ENCODE results near the gene ANKRD6. TPM values are rescaled to one million over a fixed set of nuclear protein-coding genes. Genes with fewer than 3 reads are reported as not detected.

The ANKRD6 gene
- total RNA-seq, 5 donors from 2014 or later (not counting 1 experiment from before 2014, with no cell fraction given), result 3.0 to 8.4 (median 5.3) TPM

DNA sequence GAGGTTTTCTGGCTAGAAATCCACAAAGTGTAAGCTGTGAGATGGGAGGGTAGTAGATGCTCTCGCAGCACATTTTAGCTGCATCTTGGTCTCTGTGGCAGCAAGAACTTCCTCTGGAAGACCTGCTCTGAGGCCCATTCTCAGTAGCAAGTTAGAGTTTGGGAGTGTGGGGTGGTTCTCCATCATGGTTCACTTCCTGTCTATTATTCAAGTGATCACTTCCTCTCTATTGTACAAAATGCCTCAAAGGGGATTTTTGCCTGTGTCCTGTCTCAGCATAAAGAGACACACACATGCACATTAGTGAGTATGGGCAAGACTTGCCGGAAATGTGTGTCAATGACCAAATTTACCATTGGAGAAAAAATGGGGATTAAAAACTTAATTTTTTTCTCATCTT lies 163.1 kb downstream of the ANKRD6 start:
- no peak overlapping the region for H3K27ac ChIP-seq (ENCODE audit: low read length)
- POLR2A ChIA-PET, result no interaction called here
- DNase-seq, result peak in 2 of 35 experiments; percentile 11 to 30

DNA sequence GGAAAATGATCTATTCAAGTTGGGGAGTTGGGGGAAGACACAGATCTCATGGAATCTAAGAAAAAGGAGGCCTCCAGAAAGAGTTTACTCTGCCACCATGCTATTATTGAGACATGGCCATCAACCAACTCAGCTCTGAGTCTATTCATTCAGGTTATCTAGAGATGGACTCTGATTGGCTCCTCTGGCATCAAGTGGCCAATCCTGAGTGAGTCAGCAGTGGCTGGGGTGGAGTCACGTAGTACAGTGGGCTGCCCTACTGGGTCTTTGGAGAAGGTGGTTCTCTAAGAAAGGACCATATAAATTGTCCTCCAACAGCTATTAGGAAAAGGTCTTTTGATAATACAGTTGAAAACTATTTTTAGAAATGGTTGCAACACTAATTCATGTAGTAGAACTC lies 163.5 kb downstream of the ANKRD6 start:
- ATAC-seq (replicated peaks in 1 of 4) (no peak), DNase-seq (no peak)
- no peaks in the 10 kb centered on the region for H3K9me3 ChIP-seq
- ChIA-PET POLR2A (no interaction called here), CTCF (interaction anchor here in 1 of 2 donors (1.1 kb wide), 1 partner anchor 239 kb away, joined by 3 read pairs; no protein-coding TSS in a partner anchor)
- peaks cover 0 to 5% of the 10 kb centered on the region in 2 experiments for H3K4me1 ChIP-seq (ENCODE audit: control insufficient read depth in 1 of 2, extremely low read depth in 1 of 2, insufficient read depth in 2 of 2, low read length in 2 of 2)
- peaks cover 14 to 24% (median 22%) of the 10 kb centered on the region in 3 donors for H3K4me1 Mint-ChIP-seq
- no peaks in the 10 kb centered on the region for H3K36me3 ChIP-seq (ENCODE audit: control insufficient read depth in 2 of 2, extremely low read depth in 1 of 2, insufficient read depth in 1 of 2, low read length in 1 of 2)
- no CpG with 5 or more reads among the region's 1 CpG for WGBS (ENCODE audit: insufficient coverage)
- no peaks in the 10 kb centered on the region for H3K27me3 Mint-ChIP-seq
- H3K27ac ChIP-seq (ENCODE audit: low read length), result no peak overlapping the region
- peak overlapping the region; percentile 66 to 83 for H3K27ac Mint-ChIP-seq
- H3K4me3 ChIP-seq (ENCODE audit: control insufficient read depth in 1 of 2, extremely low read depth in 1 of 2, low read length in 1 of 2), result no peak overlapping the region
- H3K27me3 ChIP-seq (replicated peaks in 1 of 2; ENCODE audit: control insufficient read depth in 2 of 2, extremely low read depth in 1 of 2, insufficient read depth in 2 of 2, low read length in 1 of 2), result no peaks in the 10 kb centered on the region
- H3K9me3 Mint-ChIP-seq, result peaks cover 0 to 4% (median 3%) of the 10 kb centered on the region in 3 donors
- H3K36me3 Mint-ChIP-seq, result peaks cover 9% of the 10 kb centered on the region
- H3K4me3 Mint-ChIP-seq, result no peak overlapping the region

More for the DNA sequence above, 163.1 kb downstream of the ANKRD6 start:
- Histone ChIP-seq H3K36me3 (ENCODE audit: control insufficient read depth in 2 of 2, extremely low read depth in 1 of 2, insufficient read depth in 1 of 2, low read length in 1 of 2) (no peaks in the 10 kb centered on the region), H3K4me1 (ENCODE audit: control insufficient read depth in 1 of 2, extremely low read depth in 1 of 2, insufficient read depth in 2 of 2, low read length in 2 of 2) (peaks cover 0 to 5% of the 10 kb centered on the region in 2 experiments), H3K4me3 (ENCODE audit: control insufficient read depth in 1 of 2, extremely low read depth in 1 of 2, low read length in 1 of 2) (no peak overlapping the region), H3K9me3 (no peaks in the 10 kb centered on the region), H3K27me3 (replicated peaks in 1 of 2; ENCODE audit: control insufficient read depth in 2 of 2, extremely low read depth in 1 of 2, insufficient read depth in 2 of 2, low read length in 1 of 2) (no peaks in the 10 kb centered on the region)
- ATAC-seq (replicated peaks in 1 of 4), result peak in 3 of 4 experiments; percentile 40 to 84 (median 65)
- Mint-ChIP-seq H3K4me1 (peaks cover 14 to 24% (median 22%) of the 10 kb centered on the region in 3 donors), H3K9me3 (peaks cover 0 to 4% (median 3%) of the 10 kb centered on the region in 3 donors), H3K27ac (peak overlapping the region; percentile 66 to 83), H3K4me3 (no peak overlapping the region), H3K36me3 (peaks cover 9% of the 10 kb centered on the region), H3K27me3 (no peaks in the 10 kb centered on the region)
- 60% methylated on average over 1 of the region's 2 CpGs for WGBS (ENCODE audit: insufficient coverage)
- CTCF ChIA-PET, result interaction anchor here in 1 of 2 donors (1.1 kb wide), 1 partner anchor 238 kb away, joined by 3 read pairs; no protein-coding TSS in a partner anchor

DNA sequence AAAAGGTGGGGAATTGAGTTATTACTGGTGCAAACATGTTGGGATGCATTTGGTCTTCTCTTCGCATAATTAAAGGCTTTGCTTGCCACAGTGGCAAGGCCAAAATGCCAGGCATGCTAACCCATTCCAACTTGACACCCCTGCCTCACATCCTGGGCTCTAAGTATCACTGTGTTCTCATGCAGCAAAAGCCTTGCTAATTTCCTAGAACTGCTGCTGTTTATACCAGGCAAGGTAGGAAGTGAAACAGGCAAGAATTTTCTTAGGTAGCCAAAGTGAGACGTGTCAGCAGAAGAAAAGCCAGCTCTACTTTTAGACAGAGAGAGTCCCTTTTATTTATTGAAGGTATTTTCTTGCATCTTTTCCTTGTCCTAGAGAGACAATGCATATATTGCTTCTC lies 164.4 kb downstream of the ANKRD6 start:
- ChIA-PET POLR2A (no interaction called here), CTCF (no interaction called here)
- no CpG with 5 or more reads among the region's 2 CpGs for WGBS (ENCODE audit: insufficient coverage)
- Mint-ChIP-seq H3K4me3 (no peak overlapping the region), H3K27me3 (no peaks in the 10 kb centered on the region), H3K9me3 (peaks cover 0 to 4% (median 3%) of the 10 kb centered on the region in 3 donors), H3K36me3 (peaks cover 9% of the 10 kb centered on the region), H3K4me1 (peaks cover 14 to 24% (median 22%) of the 10 kb centered on the region in 3 donors), H3K27ac (no peak overlapping the region)
- Histone ChIP-seq H3K4me1 (ENCODE audit: control insufficient read depth in 1 of 2, extremely low read depth in 1 of 2, insufficient read depth in 2 of 2, low read length in 2 of 2) (peaks cover 0 to 5% of the 10 kb centered on the region in 2 experiments), H3K36me3 (ENCODE audit: control insufficient read depth in 2 of 2, extremely low read depth in 1 of 2, insufficient read depth in 1 of 2, low read length in 1 of 2) (no peaks in the 10 kb centered on the region), H3K4me3 (ENCODE audit: control insufficient read depth in 1 of 2, extremely low read depth in 1 of 2, low read length in 1 of 2) (no peak overlapping the region), H3K27me3 (replicated peaks in 1 of 2; ENCODE audit: control insufficient read depth in 2 of 2, extremely low read depth in 1 of 2, insufficient read depth in 2 of 2, low read length in 1 of 2) (no peaks in the 10 kb centered on the region), H3K9me3 (no peaks in the 10 kb centered on the region), H3K27ac (ENCODE audit: low read length) (no peak overlapping the region)
- DNase-seq, result no peak
- ATAC-seq (replicated peaks in 1 of 4), result no peak

DNA sequence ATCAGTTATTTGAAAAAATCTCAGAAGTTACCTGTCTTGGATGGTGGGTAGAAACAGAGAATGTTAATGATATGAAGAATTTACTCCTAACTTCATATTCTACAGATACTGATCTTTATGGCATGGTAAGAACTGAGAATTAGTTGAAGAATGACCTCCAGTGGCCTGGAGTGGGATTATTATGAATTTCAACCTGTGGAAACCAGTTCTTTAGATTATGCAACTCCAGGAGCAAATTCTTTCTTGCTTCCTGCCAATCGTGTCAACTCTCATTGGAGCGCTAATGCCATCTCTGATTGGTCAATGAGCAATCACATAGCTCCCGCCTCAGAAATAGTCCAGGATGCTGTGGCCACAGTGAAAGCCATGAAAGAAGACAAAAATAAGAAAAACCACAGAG lies 165.0 kb downstream of the ANKRD6 start:
- DNase-seq (no peak), ATAC-seq (replicated peaks in 1 of 4) (no peak)
- Mint-ChIP-seq H3K4me3 (no peak overlapping the region), H3K27ac (no peak overlapping the region), H3K9me3 (peaks cover 0 to 4% (median 3%) of the 10 kb centered on the region in 3 donors), H3K36me3 (peaks cover 9% of the 10 kb centered on the region), H3K4me1 (peaks cover 14 to 24% (median 22%) of the 10 kb centered on the region in 3 donors), H3K27me3 (no peaks in the 10 kb centered on the region)
- Histone ChIP-seq H3K4me3 (ENCODE audit: control insufficient read depth in 1 of 2, extremely low read depth in 1 of 2, low read length in 1 of 2) (no peak overlapping the region), H3K9me3 (no peaks in the 10 kb centered on the region), H3K27me3 (replicated peaks in 1 of 2; ENCODE audit: control insufficient read depth in 2 of 2, extremely low read depth in 1 of 2, insufficient read depth in 2 of 2, low read length in 1 of 2) (no peaks in the 10 kb centered on the region), H3K4me1 (ENCODE audit: control insufficient read depth in 1 of 2, extremely low read depth in 1 of 2, insufficient read depth in 2 of 2, low read length in 2 of 2) (peaks cover 0 to 5% of the 10 kb centered on the region in 2 experiments), H3K36me3 (ENCODE audit: control insufficient read depth in 2 of 2, extremely low read depth in 1 of 2, insufficient read depth in 1 of 2, low read length in 1 of 2) (no peaks in the 10 kb centered on the region), H3K27ac (ENCODE audit: low read length) (no peak overlapping the region)
- WGBS (ENCODE audit: insufficient coverage), result 40% methylated on average over 1 of the region's 3 CpGs
- POLR2A ChIA-PET, result no interaction called here
- CTCF ChIA-PET, result interaction anchor here in 1 of 2 donors (1.0 kb wide), 1 partner anchor 11 kb away, joined by 3 read pairs; no protein-coding TSS in a partner anchor

DNA sequence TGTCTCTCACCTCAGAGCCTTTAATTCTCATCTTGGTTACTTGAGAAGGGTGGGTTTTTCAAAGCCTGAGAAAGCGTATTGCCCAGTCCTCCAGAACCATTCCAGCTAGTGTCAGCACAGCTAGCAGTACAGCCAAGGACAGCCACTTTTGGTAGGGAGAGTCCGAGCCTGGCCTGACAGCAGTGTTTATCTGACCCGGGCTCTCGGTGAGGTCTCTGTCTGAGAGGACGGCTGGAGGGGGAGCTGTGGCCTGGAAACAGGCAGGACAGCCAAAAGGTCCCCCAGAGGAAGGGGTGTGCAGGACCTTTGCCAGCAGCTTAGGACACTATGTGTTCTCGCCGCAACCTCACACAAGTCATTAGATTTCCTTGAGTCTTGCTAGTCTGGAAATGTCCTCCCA lies 166.8 kb downstream of the ANKRD6 start:
- H3K4me3 Mint-ChIP-seq, result no peak overlapping the region
- CTCF ChIA-PET, result interaction anchor here (0.6 to 1.1 kb wide), 2 partner anchors 11 to 133 kb away, joined by 3 to 4 read pairs; no protein-coding TSS in a partner anchor
- no peak for ATAC-seq (replicated peaks in 1 of 4)

DNA sequence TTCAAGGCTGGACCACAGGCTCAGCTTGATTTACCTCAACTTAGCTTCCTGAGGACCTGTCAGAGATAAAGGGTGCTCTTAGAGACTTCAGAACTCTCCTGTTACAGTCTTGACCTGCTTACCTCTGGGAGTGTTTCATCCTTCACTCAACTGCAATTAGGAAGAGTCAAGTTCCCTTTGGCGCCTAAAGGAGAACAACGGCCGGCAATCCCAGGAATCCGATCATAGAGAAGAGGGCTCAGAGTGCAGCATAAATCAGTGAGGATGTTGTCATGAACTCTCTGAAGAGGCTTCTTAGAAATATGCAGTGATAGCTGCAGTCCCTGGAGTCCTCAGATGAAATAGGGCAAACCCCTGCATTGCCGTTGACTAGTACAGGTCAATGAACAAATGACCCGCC lies 169.2 kb downstream of the ANKRD6 start:
- no peak overlapping the region for H3K27ac ChIP-seq (ENCODE audit: low read length)
- POLR2A ChIA-PET, result no interaction called here
- H3K27ac Mint-ChIP-seq, result no peak overlapping the region
- no peaks in the 10 kb centered on the region for H3K36me3 ChIP-seq (ENCODE audit: control insufficient read depth in 2 of 2, extremely low read depth in 1 of 2, insufficient read depth in 1 of 2, low read length in 1 of 2)
- 91% methylated on average over 3 of the region's 6 CpGs for WGBS (ENCODE audit: insufficient coverage)
- no peaks in the 10 kb centered on the region for H3K4me1 ChIP-seq (ENCODE audit: control insufficient read depth in 1 of 2, extremely low read depth in 1 of 2, insufficient read depth in 2 of 2, low read length in 2 of 2)
- CTCF ChIA-PET, result no interaction called here
- no peak for ATAC-seq (replicated peaks in 1 of 4)
- DNase-seq, result no peak
- peaks cover 0 to 5% (median 3%) of the 10 kb centered on the region in 3 donors for H3K4me1 Mint-ChIP-seq
- no peak overlapping the region for H3K4me3 Mint-ChIP-seq
- peaks cover 6% of the 10 kb centered on the region for H3K36me3 Mint-ChIP-seq
- no peaks in the 10 kb centered on the region for H3K27me3 Mint-ChIP-seq
- H3K9me3 Mint-ChIP-seq, result peaks cover 0 to 4% (median 3%) of the 10 kb centered on the region in 3 donors
- H3K9me3 ChIP-seq, result no peaks in the 10 kb centered on the region
- no peaks in the 10 kb centered on the region for H3K27me3 ChIP-seq (replicated peaks in 1 of 2; ENCODE audit: control insufficient read depth in 2 of 2, extremely low read depth in 1 of 2, insufficient read depth in 2 of 2, low read length in 1 of 2)
- H3K4me3 ChIP-seq (ENCODE audit: control insufficient read depth in 1 of 2, extremely low read depth in 1 of 2, low read length in 1 of 2), result no peak overlapping the region

More for the DNA sequence above, 166.8 kb downstream of the ANKRD6 start:
- POLR2A ChIA-PET, result no interaction called here
- DNase-seq, result no peak
- Histone ChIP-seq H3K27ac (ENCODE audit: low read length) (no peak overlapping the region), H3K27me3 (replicated peaks in 1 of 2; ENCODE audit: control insufficient read depth in 2 of 2, extremely low read depth in 1 of 2, insufficient read depth in 2 of 2, low read length in 1 of 2) (no peaks in the 10 kb centered on the region), H3K4me3 (ENCODE audit: control insufficient read depth in 1 of 2, extremely low read depth in 1 of 2, low read length in 1 of 2) (no peak overlapping the region), H3K36me3 (ENCODE audit: control insufficient read depth in 2 of 2, extremely low read depth in 1 of 2, insufficient read depth in 1 of 2, low read length in 1 of 2) (no peaks in the 10 kb centered on the region), H3K9me3 (no peaks in the 10 kb centered on the region), H3K4me1 (ENCODE audit: control insufficient read depth in 1 of 2, extremely low read depth in 1 of 2, insufficient read depth in 2 of 2, low read length in 2 of 2) (peaks cover 0 to 5% of the 10 kb centered on the region in 2 experiments)
- 95% methylated on average over 4 of the region's 7 CpGs for WGBS (ENCODE audit: insufficient coverage)
- no peak overlapping the region for H3K27ac Mint-ChIP-seq
- H3K4me1 Mint-ChIP-seq, result peaks cover 14 to 24% (median 22%) of the 10 kb centered on the region in 3 donors
- H3K9me3 Mint-ChIP-seq, result peaks cover 0 to 4% (median 3%) of the 10 kb centered on the region in 3 donors
- peaks cover 9% of the 10 kb centered on the region for H3K36me3 Mint-ChIP-seq
- no peaks in the 10 kb centered on the region for H3K27me3 Mint-ChIP-seq
